ENCODE results near the gene TAF4.
"Not testable (repeated sequence)": the region's sequence is repeated elsewhere in the genome, so short reads cannot be mapped to it uniquely, and the experiment has no call there.

TAF4 gene

GRCh38 chr20:61958773-61959700 is 106.6 kb downstream of the TAF4 start:
- no peak for DNase-seq

- DNase-seq: no peak
Measured at GRCh38 chr20:61957961-61958715, 107.5 kb downstream of the TAF4 start.

GRCh38 chr20:61956396-61957342 is 109.0 kb downstream of the TAF4 start:
- no peak for DNase-seq

DNA sequence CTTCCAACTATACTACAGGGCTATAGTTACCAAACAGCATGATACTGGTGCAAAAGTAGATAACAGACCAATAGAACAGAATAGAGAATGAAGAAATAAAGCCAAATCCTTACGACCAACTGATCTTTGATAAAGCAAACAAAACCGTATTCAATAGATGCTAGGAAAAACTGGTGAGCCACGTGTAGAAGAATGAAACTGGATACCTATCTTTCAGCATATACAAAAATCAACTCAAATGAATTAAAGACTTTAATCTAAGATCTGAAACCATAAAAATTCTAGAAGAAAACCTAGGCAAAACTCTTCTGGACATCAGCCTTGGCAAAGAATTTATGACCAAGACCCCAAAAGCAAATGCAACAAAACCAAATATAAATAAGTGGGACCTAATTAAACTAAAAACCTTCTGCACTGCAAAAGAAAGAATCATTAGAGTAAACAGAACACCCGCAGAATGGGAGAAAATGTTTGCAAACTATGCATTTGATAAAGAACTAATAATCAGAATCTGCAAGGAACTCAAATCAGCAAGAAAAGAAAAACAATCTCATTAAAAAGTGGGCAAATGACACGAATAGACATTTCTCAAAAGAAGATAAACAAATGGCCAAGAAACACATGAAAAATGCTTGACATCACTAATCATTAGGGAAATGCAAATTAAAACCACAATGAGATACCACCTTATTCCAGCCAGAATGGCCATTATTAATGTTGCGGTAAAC is 109.8 kb downstream of the TAF4 start:
- no peak for DNase-seq

DNA sequence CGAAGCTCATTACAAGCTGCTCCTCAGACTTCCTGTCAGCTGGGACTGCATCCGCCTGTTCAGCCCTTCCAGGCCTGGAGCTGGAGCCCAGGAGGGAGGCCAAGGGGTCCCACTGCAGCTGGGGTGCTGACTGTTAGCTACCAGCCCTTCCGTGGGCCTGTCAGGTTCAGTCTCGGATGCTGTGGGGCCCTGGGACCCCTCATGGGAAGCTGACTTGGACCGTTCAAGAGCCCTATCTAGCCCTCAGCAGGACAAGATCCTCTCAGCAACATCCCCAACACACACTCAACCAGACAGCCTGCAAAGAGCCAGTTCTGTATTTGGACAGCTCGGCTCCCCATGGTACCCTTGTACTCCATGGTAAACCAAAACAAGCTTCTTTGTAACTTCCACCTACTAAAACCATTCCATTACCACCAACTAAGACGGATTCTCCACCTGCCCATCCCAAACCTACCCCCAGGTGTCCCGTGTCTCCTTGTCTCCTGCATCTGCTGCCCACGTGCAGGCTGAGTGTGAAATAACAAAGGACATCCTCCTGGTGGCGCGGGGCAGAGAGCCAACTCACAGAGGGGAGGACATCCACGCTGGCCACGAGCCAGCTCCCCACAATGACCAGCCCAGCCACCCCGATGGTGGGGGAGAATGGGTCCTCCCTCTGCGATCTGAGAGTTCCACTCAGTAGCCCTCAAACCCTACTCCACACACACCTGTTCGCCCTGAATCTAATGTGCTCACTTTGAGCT is 111.2 kb downstream of the TAF4 start:
- no peak for DNase-seq

GRCh38 chr20:61953037-61954021 is 112.4 kb downstream of the TAF4 start:
- DNase-seq: no peak

DNA sequence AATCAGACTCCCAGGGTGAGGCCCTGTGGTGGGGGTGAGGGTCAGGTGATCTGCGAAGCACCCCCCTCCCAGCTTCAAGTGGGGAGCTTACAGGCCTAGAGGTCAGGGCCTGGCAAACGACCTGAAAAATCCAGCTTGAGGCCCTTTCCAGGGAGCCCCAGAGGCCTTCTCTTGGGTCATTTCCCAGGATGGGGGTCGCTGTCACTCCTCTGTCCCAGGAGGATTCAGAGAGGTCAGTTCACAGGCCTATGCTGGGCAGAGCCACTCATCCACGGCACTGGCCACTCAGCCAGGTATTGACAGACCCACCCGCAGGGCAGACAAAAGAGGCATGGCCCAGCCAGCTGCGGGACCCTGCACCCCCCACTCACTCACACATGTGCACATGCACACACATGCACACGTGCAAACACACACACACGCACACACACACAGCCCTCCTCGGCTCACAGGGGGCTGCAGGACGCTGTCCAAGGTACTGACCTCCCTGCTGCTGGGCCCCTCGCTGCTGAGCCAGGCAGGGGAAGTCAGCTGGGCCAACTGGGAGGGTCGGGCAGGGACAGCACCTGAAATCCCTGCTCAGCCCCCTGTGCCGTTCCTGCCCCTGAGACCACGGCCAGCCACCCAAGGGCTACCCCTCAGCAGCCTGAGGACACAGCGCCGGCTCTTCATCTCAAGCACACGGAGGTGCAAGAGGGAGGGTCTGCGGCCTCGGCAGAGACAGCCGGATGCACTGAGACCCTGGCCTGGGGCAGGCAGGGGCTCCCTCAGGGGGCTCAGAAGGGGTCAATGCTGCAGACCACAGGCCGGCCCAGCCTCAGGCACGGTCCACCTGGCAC is 113.8 kb downstream of the TAF4 start:
- DNase-seq: no peak

GRCh38 chr20:61950641-61951071 is 115.0 kb downstream of the TAF4 start:
- DNase-seq: no peak

DNA sequence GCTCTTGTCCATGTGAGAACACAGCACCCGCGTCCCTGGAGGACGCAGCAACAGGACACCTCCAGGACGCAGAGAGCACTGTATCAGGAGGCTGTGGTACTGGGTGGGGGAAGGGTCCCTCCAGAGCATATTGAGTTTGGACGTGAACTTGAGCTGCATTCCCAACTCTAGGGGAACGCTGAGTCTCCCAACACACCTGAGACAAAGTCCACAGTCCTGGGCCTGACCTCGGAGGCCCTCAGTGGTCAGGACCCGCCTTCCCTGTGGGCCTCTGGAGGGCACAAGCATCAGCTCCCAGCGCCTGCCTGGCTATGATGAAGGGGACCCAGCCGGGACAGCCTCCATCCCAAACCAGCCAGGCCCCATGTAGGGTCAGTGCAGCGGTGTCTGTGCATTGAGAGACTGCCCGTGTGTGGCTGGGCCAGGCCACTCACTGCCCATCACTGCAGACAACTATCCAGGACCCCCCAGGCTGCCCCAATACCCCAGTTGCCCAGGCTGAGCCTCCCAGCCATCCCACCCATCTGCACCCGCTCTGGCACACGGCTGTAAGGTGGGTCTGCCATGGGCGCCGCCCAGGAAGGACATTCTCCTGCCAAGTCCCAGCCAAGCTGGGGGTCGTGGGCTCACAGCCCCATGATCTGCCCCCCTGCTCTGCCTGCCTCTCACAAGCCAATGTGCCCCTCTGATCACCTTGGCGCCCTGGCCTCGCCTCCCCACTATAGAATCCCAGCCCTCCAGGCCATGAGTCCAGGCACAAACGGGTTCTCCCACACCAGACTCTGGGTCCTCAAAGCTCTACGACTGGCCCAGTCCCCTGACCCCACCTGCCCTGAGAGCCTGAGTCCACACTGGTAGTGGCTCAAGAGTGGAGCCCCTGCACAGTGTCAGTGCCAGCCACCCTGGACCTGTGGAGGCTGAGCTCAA is 115.7 kb downstream of the TAF4 start:
- DNase-seq: no peak

DNA sequence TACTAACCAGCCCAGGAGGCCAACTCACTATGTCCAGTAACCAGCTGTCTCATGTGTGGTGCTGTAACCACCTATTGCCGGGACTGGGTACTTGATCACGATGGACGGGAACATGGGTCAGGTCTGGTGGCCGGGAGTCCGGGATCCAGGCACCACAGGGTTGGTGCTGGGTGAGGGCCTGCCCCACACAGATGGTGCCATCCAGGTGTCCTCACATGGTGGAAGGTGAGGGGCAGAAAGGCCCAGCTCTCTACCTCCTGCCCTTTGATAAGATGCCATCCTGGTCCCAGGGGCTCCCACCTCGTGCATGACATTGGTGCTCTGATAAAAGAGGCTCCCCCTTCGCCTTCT is 116.3 kb downstream of the TAF4 start:
- DNase-seq: no peak

DNA sequence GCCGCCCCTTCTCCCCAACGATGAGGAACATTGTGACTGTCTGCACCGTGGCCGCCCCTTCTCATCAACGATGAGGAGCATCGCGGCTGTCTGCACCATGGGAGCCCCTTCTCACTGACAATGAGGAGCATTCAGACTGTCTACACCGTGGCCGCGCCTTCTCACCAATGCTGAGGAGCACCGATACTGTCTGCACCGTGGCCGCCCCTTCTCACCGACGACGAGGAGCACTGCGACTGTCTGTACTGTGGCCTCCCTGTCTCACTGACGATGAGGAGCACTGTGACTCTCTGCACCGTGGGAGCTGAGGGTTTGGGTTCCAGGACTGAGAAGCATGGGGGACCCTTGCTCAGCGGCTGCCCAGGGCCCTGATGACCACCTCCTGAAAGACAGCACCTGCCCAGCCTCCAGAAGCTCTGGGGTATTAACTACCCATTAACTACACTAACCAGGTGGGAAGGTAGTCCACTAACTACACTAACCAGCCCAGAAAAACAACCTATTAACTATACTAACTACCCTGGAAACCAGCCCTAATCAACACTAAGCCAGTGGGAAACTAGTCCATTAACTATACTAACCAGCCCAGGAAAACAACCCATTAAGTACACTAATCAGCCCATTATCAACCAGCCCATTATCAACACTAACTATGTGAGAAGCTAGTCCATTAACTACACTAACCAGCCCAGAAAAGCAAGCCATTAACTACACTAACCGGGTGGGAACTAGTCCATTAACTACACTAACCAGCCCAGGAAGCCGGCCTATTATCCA is 116.9 kb downstream of the TAF4 start:
- DNase-seq: no peak

DNA sequence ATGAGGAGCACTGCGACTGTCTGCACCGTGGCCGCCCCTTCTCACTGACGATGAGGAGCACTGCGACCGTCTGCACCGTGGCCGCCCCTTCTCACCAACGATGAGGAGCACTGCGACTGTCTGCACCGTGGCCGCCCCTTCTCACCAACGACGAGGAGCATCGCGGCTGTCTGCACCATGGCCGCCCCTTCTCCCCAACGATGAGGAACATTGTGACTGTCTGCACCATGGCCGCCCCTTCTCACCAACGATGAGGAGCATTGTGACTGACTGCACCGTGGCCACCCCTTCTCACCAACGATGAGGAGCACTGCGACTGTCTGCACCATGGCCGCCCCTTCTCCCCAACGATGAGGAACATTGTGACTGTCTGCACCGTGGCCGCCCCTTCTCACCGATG is 117.6 kb downstream of the TAF4 start:
- not testable (repeated sequence) for DNase-seq

- DNase-seq: not testable (repeated sequence)
Measured at GRCh38 chr20:61945495-61945894, 120.2 kb downstream of the TAF4 start.

GRCh38 chr20:61944967-61945366 is 120.7 kb downstream of the TAF4 start:
- DNase-seq: not testable (repeated sequence)

GRCh38 chr20:61942526-61942925 is 123.2 kb downstream of the TAF4 start:
- no peak for DNase-seq

GRCh38 chr20:61941721-61942405 is 123.8 kb downstream of the TAF4 start:
- no peak for DNase-seq
